BE2C (cell line): ENCODE measurements around the gene ITM2C.

Experiments used
- DNase-seq: peaks from one replicate; pipeline ENCODE4 v3.0.0-alpha.2; 2020
- H3K27me3 ChIP-seq: fragments of 250-450 bp; sonication (Bioruptor Pico); 2 replicates; pipeline ENCODE4 v1.5.1; 2020; ENCODE audit warnings: mild to moderate bottlenecking
- H3K36me3 ChIP-seq: fragments of 250-450 bp; sonication (Bioruptor Pico); 2 replicates; pipeline ENCODE4 v1.5.1; 2020; ENCODE audit warnings: mild to moderate bottlenecking
- H3K4me1 ChIP-seq: fragments of 250-450 bp; sonication (Bioruptor Pico); 2 replicates; pipeline ENCODE4 v1.5.1; 2020
- H3K4me3 ChIP-seq: 2 replicates; pipeline ENCODE4 v1.5.1; 2011; ENCODE audit warnings: low read depth, low read length
- H3K9me3 ChIP-seq: fragments of 250-450 bp; sonication (Bioruptor Pico); 2 replicates; pipeline ENCODE4 v1.5.1; 2020
- CTCF ChIP-seq: IDR thresholded peaks from 2 replicates; pipeline ENCODE4 v1.5.1; 2012; ENCODE audit warnings: mild to moderate bottlenecking, low read depth, low read length

ITM2C gene

GRCh38 chr2:230907361-230908091 lies 42.8 kb downstream of the ITM2C start:
- TF ChIP-seq CTCF, result no peak
- H3K4me1 ChIP-seq, result peaks cover 4% of the 10 kb centered on the region; the same call in 1 of the 2 replicates
- H3K36me3 ChIP-seq, result no peaks in the 10 kb centered on the region
- H3K4me3 ChIP-seq, result no peak overlapping the region
- no peaks in the 10 kb centered on the region for H3K27me3 ChIP-seq
- no peaks in the 10 kb centered on the region for H3K9me3 ChIP-seq
- no peak for DNase-seq

GRCh38 chr2:230908092-230908594 lies 43.4 kb downstream of the ITM2C start:
- no peaks in the 10 kb centered on the region for H3K9me3 ChIP-seq
- H3K4me3 ChIP-seq, result no peak overlapping the region
- no peaks in the 10 kb centered on the region for H3K27me3 ChIP-seq
- H3K4me1 ChIP-seq, result peaks cover 4% of the 10 kb centered on the region; the same call in 1 of the 2 replicates
- no peak for TF ChIP-seq CTCF
- peak; percentile 9 for DNase-seq
- H3K36me3 ChIP-seq, result no peaks in the 10 kb centered on the region

GRCh38 chr2:230908595-230909191 lies 44.0 kb downstream of the ITM2C start:
- H3K4me1 ChIP-seq, result peaks cover 4% of the 10 kb centered on the region; the same call in 1 of the 2 replicates
- TF ChIP-seq CTCF, result no peak
- no peaks in the 10 kb centered on the region for H3K27me3 ChIP-seq
- no peaks in the 10 kb centered on the region for H3K9me3 ChIP-seq
- no peak overlapping the region for H3K4me3 ChIP-seq
- DNase-seq, result peak; percentile 13
- H3K36me3 ChIP-seq, result no peaks in the 10 kb centered on the region

GRCh38 chr2:230909841-230910545 lies 45.3 kb downstream of the ITM2C start:
- no peaks in the 10 kb centered on the region for H3K9me3 ChIP-seq
- no peaks in the 10 kb centered on the region for H3K36me3 ChIP-seq
- no peaks in the 10 kb centered on the region for H3K27me3 ChIP-seq
- no peak overlapping the region for H3K4me3 ChIP-seq
- DNase-seq, result peak; percentile 4
- TF ChIP-seq CTCF, result no peak
- peaks cover 4% of the 10 kb centered on the region; the same call in 1 of the 2 replicates for H3K4me1 ChIP-seq

- H3K27me3 ChIP-seq, result no peaks in the 10 kb centered on the region
- DNase-seq, result no peak
- peaks cover 4% of the 10 kb centered on the region; the same call in 1 of the 2 replicates for H3K4me1 ChIP-seq
- H3K4me3 ChIP-seq, result no peak overlapping the region
- TF ChIP-seq CTCF, result no peak
- no peaks in the 10 kb centered on the region for H3K9me3 ChIP-seq
- H3K36me3 ChIP-seq, result no peaks in the 10 kb centered on the region
Observed at GRCh38 chr2:230910546-230911177, 45.9 kb downstream of the ITM2C start.
